IMR-90 (cell line): ENCODE measurements around the gene GPC6.

Experiments used
- CEBPB ChIP-seq: IDR thresholded peaks from 2 replicates; pipeline ENCODE4 v1.6.1; 2012; ENCODE audit warnings: low read depth, low read length, improper control_type of control experiment
- CHD1 ChIP-seq: IDR thresholded peaks from 2 replicates; pipeline ENCODE4 v1.6.1; 2012; ENCODE audit warnings: low read depth, low read length, improper control_type of control experiment
- CTCF ChIP-seq: conservative IDR thresholded peaks from 2 replicates; pipeline ENCODE4 v1.5.1; 2012; ENCODE audit warnings: mild to moderate bottlenecking, low read depth, low read length, improper control_type of control experiment
- FOS ChIP-seq: fragments of 150-350 bp; IDR thresholded peaks from 2 replicates; pipeline ENCODE4 v1.6.1; 2016; ENCODE audit warnings: low read depth, low read length
- MAFK ChIP-seq: IDR thresholded peaks from 2 replicates; pipeline ENCODE4 v1.6.1; 2012; ENCODE audit warnings: low read depth, low read length, improper control_type of control experiment
- POLR2A ChIP-seq: IDR thresholded peaks from 2 replicates; pipeline ENCODE4 v1.6.1; 2012; ENCODE audit warnings: mild to moderate bottlenecking, low read depth, low read length
- RAD21 ChIP-seq: IDR thresholded peaks from 2 replicates; pipeline ENCODE4 v1.6.1; 2012; ENCODE audit warnings: low read length, improper control_type of control experiment
- SMC3 ChIP-seq: fragments of 150-350 bp; IDR thresholded peaks from 2 replicates; pipeline ENCODE4 v1.6.1; 2016; ENCODE audit warnings: low read depth, mild to moderate bottlenecking, antibody characterized with exemption, low read length, moderate library complexity
- USF2 ChIP-seq: fragments of 150-350 bp; IDR thresholded peaks from 2 replicates; pipeline ENCODE4 v1.6.1; 2017; ENCODE audit warnings: mild to moderate bottlenecking, antibody characterized with exemption, low read length, low read depth

- TF ChIP-seq CTCF (no peak), MAFK (no peak), SMC3 (no peak), USF2 (no peak), POLR2A (no peak), CHD1 (no peak), CEBPB (no peak), FOS (no peak), RAD21 (no peak)
Measured at GRCh38 chr13:94335761-94336526, 1109.3 kb downstream of the GPC6 start.
